H9 (cell line): Measurements from ENCODE around the gene ASB16. TPM values are rescaled to one million over a fixed set of nuclear protein-coding genes. Genes with fewer than 3 reads are reported as not detected.

ENCODE experiments used
- DNase-seq: peaks from one replicate; pipeline ENCODE4 v3.0.0-alpha.2; 2017
- H2AFZ ChIP-seq: one replicate; pipeline ENCODE4 v1.6.1; 2013; ENCODE audit warnings: mild to moderate bottlenecking, low read length, control low read depth, moderate library complexity
- H2AK5ac ChIP-seq: 2 replicates; pipeline ENCODE4 v1.6.1; 2013; ENCODE audit warnings: low read length, control low read depth, mixed read lengths; ENCODE audit not compliant: insufficient read length
- H2BK120ac ChIP-seq: one replicate; pipeline ENCODE4 v1.6.1; 2013; ENCODE audit warnings: low read depth, mild to moderate bottlenecking, low read length, control low read depth, inconsistent platforms; ENCODE audit not compliant: poor library complexity, severe bottlenecking
- H2BK12ac ChIP-seq: 2 replicates; pipeline ENCODE4 v1.6.1; 2013; ENCODE audit warnings: low read length, control low read depth, mixed read lengths, low read depth; ENCODE audit not compliant: insufficient read length
- H2BK15ac ChIP-seq: 2 replicates; pipeline ENCODE4 v1.6.1; 2013; ENCODE audit warnings: low read depth, low read length, control low read depth
- H2BK20ac ChIP-seq: one replicate; pipeline ENCODE4 v1.6.1; 2013; ENCODE audit warnings: low read depth, mild to moderate bottlenecking, low read length, control low read depth, inconsistent platforms; ENCODE audit not compliant: poor library complexity, severe bottlenecking
- H2BK5ac ChIP-seq: 2 replicates; pipeline ENCODE4 v1.6.1; 2013; ENCODE audit warnings: low read length, control low read depth, mixed read lengths; ENCODE audit not compliant: insufficient read length
- H3K14ac ChIP-seq: 2 replicates; pipeline ENCODE4 v1.6.1; 2013; ENCODE audit warnings: low read length, control low read depth; ENCODE audit not compliant: insufficient read depth
- H3K18ac ChIP-seq: 2 replicates; pipeline ENCODE4 v1.6.1; 2013; ENCODE audit warnings: low read depth, mild to moderate bottlenecking, mixed read lengths, low read length, control low read depth; ENCODE audit not compliant: insufficient read length
- H3K23ac ChIP-seq: 2 replicates; pipeline ENCODE4 v1.6.1; 2013; ENCODE audit warnings: low read length, control low read depth, mixed read lengths, low read depth; ENCODE audit not compliant: insufficient read length
- H3K23me2 ChIP-seq: 2 replicates; pipeline ENCODE4 v1.6.1; 2013; ENCODE audit warnings: low read depth, mild to moderate bottlenecking, mixed read lengths, low read length, control low read depth; ENCODE audit not compliant: insufficient read length, poor library complexity, severe bottlenecking
- H3K27ac ChIP-seq: 2 replicates; pipeline ENCODE4 v1.5.1; 2013; ENCODE audit warnings: low read length, control low read depth, mixed read lengths, low read depth; ENCODE audit not compliant: insufficient read length
- H3K27me3 ChIP-seq: 2 replicates; pipeline ENCODE4 v1.6.1; 2013; ENCODE audit warnings: low read length, control low read depth, inconsistent platforms; ENCODE audit not compliant: insufficient read depth
- H3K4ac ChIP-seq: 2 replicates; pipeline ENCODE4 v1.6.1; 2013; ENCODE audit warnings: low read depth, mild to moderate bottlenecking, control low read depth, inconsistent platforms, low read length, moderate library complexity
- H3K4me1 ChIP-seq: 2 replicates; pipeline ENCODE4 v1.6.1; 2013; ENCODE audit warnings: low read length, control low read depth, inconsistent platforms; ENCODE audit not compliant: insufficient read depth
- H3K4me2 ChIP-seq: 2 replicates; pipeline ENCODE4 v1.6.1; 2013; ENCODE audit warnings: low read length, control low read depth, mixed read lengths; ENCODE audit not compliant: insufficient read length, insufficient read depth
- H3K56ac ChIP-seq: 2 replicates; pipeline ENCODE4 v1.6.1; 2013; ENCODE audit warnings: low read depth, mild to moderate bottlenecking, mixed read lengths, low read length, control low read depth; ENCODE audit not compliant: insufficient read length
- H3K79me1 ChIP-seq: 2 replicates; pipeline ENCODE4 v1.6.1; 2013; ENCODE audit warnings: low read depth, mild to moderate bottlenecking, moderate library complexity, low read length, control low read depth, inconsistent platforms; ENCODE audit not compliant: insufficient read depth, poor library complexity, severe bottlenecking
- H3K79me2 ChIP-seq: 2 replicates; pipeline ENCODE4 v1.6.1; 2013; ENCODE audit warnings: low read length, control low read depth, inconsistent platforms; ENCODE audit not compliant: insufficient read depth
- H3K9ac ChIP-seq: 2 replicates; pipeline ENCODE4 v1.6.1; 2013; ENCODE audit warnings: low read length, control low read depth, mixed read lengths; ENCODE audit not compliant: insufficient read length; ENCODE audit errors: extremely low read depth
- H3K9me3 ChIP-seq: one replicate; pipeline ENCODE4 v1.6.1; 2013; ENCODE audit warnings: low read depth, low read length, inconsistent platforms; ENCODE audit not compliant: control insufficient read depth
- H3T11ph ChIP-seq: one replicate; pipeline ENCODE4 v1.6.1; 2013; ENCODE audit warnings: mild to moderate bottlenecking, low read length, control low read depth, inconsistent platforms
- H4K20me1 ChIP-seq: one replicate; pipeline ENCODE4 v1.6.1; 2013; ENCODE audit not compliant: control insufficient read depth, insufficient read length, insufficient read depth
- H4K5ac ChIP-seq: 2 replicates; pipeline ENCODE4 v1.6.1; 2013; ENCODE audit warnings: low read depth, mild to moderate bottlenecking, mixed read lengths, low read length, control low read depth; ENCODE audit not compliant: insufficient read length
- H4K8ac ChIP-seq: replicated peaks from 2 replicates; pipeline ENCODE4 v1.6.1; 2013; ENCODE audit warnings: low read length, control low read depth, mixed read lengths, low read depth; ENCODE audit not compliant: insufficient read length
- H4K91ac ChIP-seq: 2 replicates; pipeline ENCODE4 v1.6.1; 2013; ENCODE audit warnings: low read depth, mild to moderate bottlenecking, moderate library complexity, mixed read lengths, low read length, control low read depth; ENCODE audit not compliant: insufficient read length
- H3K27ac Mint-ChIP-seq, 3 experiments: 2 replicates in 2 of 3; 3 replicates in 1 of 3; pipeline ENCODE4 v1.8.0; 2020 to 2021; ENCODE audit warnings: mixed read lengths in 3 of 3, mild to moderate bottlenecking in 1 of 3, moderate library complexity in 1 of 3
- H3K27me3 Mint-ChIP-seq: 2 replicates; pipeline ENCODE4 v1.8.0; 2021; ENCODE audit warnings: low read depth, mild to moderate bottlenecking, moderate library complexity, mixed read lengths
- H3K36me3 Mint-ChIP-seq, 3 experiments: 2 replicates in 2 of 3; 3 replicates in 1 of 3; pipeline ENCODE4 v1.8.0; 2020 to 2021; ENCODE audit warnings: low read depth in 3 of 3, mixed read lengths in 3 of 3; ENCODE audit not compliant: insufficient read depth in 1 of 3
- H3K4me1 Mint-ChIP-seq, 2 experiments: 2 replicates each; pipeline ENCODE4 v1.8.0; 2020; ENCODE audit warnings: mixed read lengths in 2 of 2
- H3K4me3 Mint-ChIP-seq, 2 experiments: 2 replicates in 1 of 2; 3 replicates in 1 of 2; pipeline ENCODE4 v1.8.0; 2020 to 2021; ENCODE audit warnings: mild to moderate bottlenecking in 2 of 2, mixed read lengths in 2 of 2, moderate library complexity in 1 of 2
- H3K9me3 Mint-ChIP-seq, 2 experiments: 2 replicates in 1 of 2; 3 replicates in 1 of 2; pipeline ENCODE4 v1.8.0; 2020; ENCODE audit warnings: mild to moderate bottlenecking in 2 of 2, mixed read lengths in 2 of 2, moderate library complexity in 1 of 2
- CTCF ChIP-seq: fragments of 200-600 bp; sonication (generic); conservative IDR thresholded peaks from 3 replicates; pipeline ENCODE4 v1.8.0; 2021; ENCODE audit warnings: antibody characterized with exemption, mild to moderate bottlenecking
- WGBS: extraction: QIAGEN DNeasy Blood & Tissue Kit; methylation state at CpG from one replicate; pipeline ENCODE4 v1.1.7; 2013; ENCODE audit warnings: missing lambda C conversion rate, low lambda C conversion rate, mixed read lengths; ENCODE audit not compliant: insufficient read length; ENCODE audit errors: extremely low coverage; 5-methylcytosine and 5-hydroxymethylcytosine counted together
- total RNA-seq: library from RNA; stranded (reverse); gene quantifications from 2 replicates; pipeline ENCODE4 v1.2.1, GENCODE V29; 2021

The ASB16 gene
- total RNA-seq, 1 experiment from 2014 or later = 0.90 TPM

- peak within 1 kb of the TSS; percentile 62 for H3K4me2 ChIP-seq
Observed at GRCh38 chr17:44219616-44220212, 49.2 kb downstream of the ASB16 start, which contains the start of gene UBTF. Gene UBTF (minus strand): TSS chr17:44219675. CDS start chr17:44218229, 1,446 bp downstream.

More at GRCh38 chr17:44219616-44220212, 49.2 kb downstream of the ASB16 start, which contains the start of gene UBTF:
- Histone ChIP-seq H3K23ac (no peak within 1 kb of the TSS), H2BK20ac (no peak within 1 kb of the TSS), H2BK120ac (no peak within 1 kb of the TSS), H4K5ac (no peak within 1 kb of the TSS), H2BK15ac (no peak within 1 kb of the TSS), H4K8ac (no peak within 1 kb of the TSS), H2AK5ac (no peak within 1 kb of the TSS), H4K91ac (no peak within 1 kb of the TSS), H2BK5ac (peak within 1 kb of the TSS; percentile 86), H3K23me2 (peaks cover 27% of the 10 kb centered on the region), H3K4me1 (0 out of 2 replicates have a peak, but pooled peaks cover 4% of the 10 kb centered on the region), H3K56ac (no peak within 1 kb of the TSS), H3K14ac (peak within 1 kb of the TSS; percentile 97), H2BK12ac (no peak within 1 kb of the TSS), H3K79me2 (peaks cover 6% of the 10 kb centered on the region; the same call in 1 of the 2 replicates), H4K20me1 (no peaks in the 10 kb centered on the region), H3K9me3 (no peaks in the 10 kb centered on the region), H3K4ac (no peak within 1 kb of the TSS; the same call in 1 of the 2 replicates), H3K27me3 (no peaks in the 10 kb centered on the region), H3K27ac (no peak within 1 kb of the TSS), H2AFZ (no peak within 1 kb of the TSS), H3K79me1 (peaks cover 6% of the 10 kb centered on the region), H3K9ac (peak within 1 kb of the TSS; percentile 93), H3K18ac (peak within 1 kb of the TSS; percentile 95), H3T11ph (no peak within 1 kb of the TSS)
- Mint-ChIP-seq H3K27me3 (no peaks in the 10 kb centered on the region), H3K36me3 (peaks cover 15 to 33% (median 30%) of the 10 kb centered on the region in 3 experiments; a peak in 6 of 7 replicates), H3K9me3 (no peaks in the 10 kb centered on the region; a peak in 1 of 5 replicates), H3K4me1 (peaks cover 17 to 21% of the 10 kb centered on the region in 2 experiments), H3K27ac (peak within 1 kb of the TSS; percentile 93 to 97 (median 95); a peak in 6 of 7 replicates), H3K4me3 (peak within 1 kb of the TSS; percentile 85 to 94)
- no peak for TF ChIP-seq CTCF
- WGBS = no CpG with 5 or more reads among the region's 76 CpGs
- DNase-seq = peak; percentile 80
